ENCODE results near the gene GTF3C5. TPM values are rescaled to one million over a fixed set of nuclear protein-coding genes. Genes with fewer than 3 reads are reported as not detected.
"Not testable (repeated sequence)": the region's sequence is repeated elsewhere in the genome, so short reads cannot be mapped to it uniquely, and the experiment has no call there.

Gene GTF3C5
- total RNA-seq, 4 donors from 2014 or later, result 49.4 to 94.2 (median 73.3) TPM

- Histone ChIP-seq H3K4me3 (no peak overlapping the region), H3K9me3 (no peaks in the 10 kb centered on the region), H3K36me3 (peaks cover 0 to 66% (median 20%) of the 10 kb centered on the region in 3 donors), H3K4me1 (peaks cover 0 to 5% (median 2%) of the 10 kb centered on the region in 4 donors), H3K27ac (no peak overlapping the region), H3K27me3 (no peaks in the 10 kb centered on the region)
- DNase-seq (ENCODE audit: low spot score in 2 of 2), result no peak
- WGBS, 2 donors, result 92% methylated on average over 12 of the region's 12 CpGs
- TF ChIP-seq EP300 (IDR thresholded peaks at IDR 0.05) (no peak), CTCF (IDR thresholded peaks at IDR 0.05) (no peak), POLR2A (IDR thresholded peaks at IDR 0.05) (no peak)
Observed at GRCh38 chr9:133057553-133057952, 26.8 kb downstream of the GTF3C5 start.

GRCh38 chr9:133058071-133058470, 27.3 kb downstream of the GTF3C5 start:
- peaks cover 0 to 61% (median 20%) of the 10 kb centered on the region in 3 donors for H3K36me3 ChIP-seq
- no peak overlapping the region for H3K4me3 ChIP-seq
- H3K27me3 ChIP-seq, result no peaks in the 10 kb centered on the region
- H3K9me3 ChIP-seq, result no peaks in the 10 kb centered on the region
- no peak for DNase-seq (ENCODE audit: low spot score in 2 of 2)
- 70 to 73% methylated on average over 3 to 4 of the region's 7 CpGs for WGBS, 2 donors
- no peak overlapping the region for H3K27ac ChIP-seq
- TF ChIP-seq EP300 (IDR thresholded peaks at IDR 0.05) (no peak), CTCF (IDR thresholded peaks at IDR 0.05) (no peak), POLR2A (IDR thresholded peaks at IDR 0.05) (no peak)
- peaks cover 0 to 5% (median 2%) of the 10 kb centered on the region in 4 donors for H3K4me1 ChIP-seq

- 79 to 83% methylated on average over 12 of the region's 12 CpGs for WGBS, 2 donors
- TF ChIP-seq CTCF (IDR thresholded peaks at IDR 0.05) (no peak), POLR2A (IDR thresholded peaks at IDR 0.05) (no peak), EP300 (IDR thresholded peaks at IDR 0.05) (no peak)
- no peaks in the 10 kb centered on the region for H3K27me3 ChIP-seq
- no peaks in the 10 kb centered on the region for H3K9me3 ChIP-seq
- peaks cover 0 to 5% (median 2%) of the 10 kb centered on the region in 4 donors for H3K4me1 ChIP-seq
- H3K27ac ChIP-seq, result no peak overlapping the region
- no peak for DNase-seq (ENCODE audit: low spot score in 2 of 2)
- no peak overlapping the region for H3K4me3 ChIP-seq
- peaks cover 0 to 54% (median 16%) of the 10 kb centered on the region in 3 donors for H3K36me3 ChIP-seq
Observed at GRCh38 chr9:133058550-133059320, 27.9 kb downstream of the GTF3C5 start.

- H3K27me3 ChIP-seq, result no peaks in the 10 kb centered on the region
- no peak for TF ChIP-seq POLR2A (IDR thresholded peaks at IDR 0.05)
- TF ChIP-seq EP300 (IDR thresholded peaks at IDR 0.05), result no peak
- TF ChIP-seq CTCF (IDR thresholded peaks at IDR 0.05), result no peak
- H3K36me3 ChIP-seq, result peaks cover 0 to 50% (median 7%) of the 10 kb centered on the region in 3 donors
- no peak for DNase-seq (ENCODE audit: low spot score in 2 of 2)
- peaks cover 0 to 5% (median 2%) of the 10 kb centered on the region in 4 donors for H3K4me1 ChIP-seq
- 44 to 53% methylated on average over 7 of the region's 7 CpGs for WGBS, 2 donors
- H3K9me3 ChIP-seq, result no peaks in the 10 kb centered on the region
- no peak overlapping the region for H3K27ac ChIP-seq
- no peak overlapping the region for H3K4me3 ChIP-seq
Observed at GRCh38 chr9:133059623-133060022, 28.8 kb downstream of the GTF3C5 start.

GRCh38 chr9:133060417-133060841, 29.6 kb downstream of the GTF3C5 start:
- TF ChIP-seq CTCF (IDR thresholded peaks at IDR 0.05) (no peak), POLR2A (IDR thresholded peaks at IDR 0.05) (no peak), EP300 (IDR thresholded peaks at IDR 0.05) (no peak)
- 38 to 63% methylated on average over 6 of the region's 6 CpGs for WGBS, 2 donors
- H3K4me1 ChIP-seq, result peaks cover 0 to 5% (median 2%) of the 10 kb centered on the region in 4 donors

GRCh38 chr9:133061019-133061763, 30.4 kb downstream of the GTF3C5 start:
- H3K4me3 ChIP-seq; H3K4me1 ChIP-seq; H3K27me3 ChIP-seq; H3K9me3 ChIP-seq; DNase-seq (ENCODE audit: low spot score in 2 of 2); H3K27ac ChIP-seq: not testable (repeated sequence)
- peaks cover 0 to 50% (median 2%) of the 10 kb centered on the region in 3 donors for H3K36me3 ChIP-seq
- WGBS, 2 donors, result 39 to 46% methylated on average over 12 to 14 of the region's 14 CpGs

More at GRCh38 chr9:133060417-133060841, 29.6 kb downstream of the GTF3C5 start:
- Histone ChIP-seq H3K27me3 (no peaks in the 10 kb centered on the region), H3K9me3 (no peaks in the 10 kb centered on the region), H3K36me3 (peaks cover 0 to 50% (median 6%) of the 10 kb centered on the region in 3 donors), H3K4me3 (no peak overlapping the region), H3K27ac (peak overlapping the region in 1 of 4 donors; percentile 17)
- DNase-seq (ENCODE audit: low spot score in 2 of 2), result no peak

GRCh38 chr9:133061764-133062145, 31.0 kb downstream of the GTF3C5 start, which contains the start of gene CEL:
TSS of gene CEL (plus strand) at chr9:133061981. CDS start at chr9:133062003, 22 bp downstream.
- not testable (repeated sequence) for H3K4me1 ChIP-seq; H3K27ac ChIP-seq; DNase-seq (ENCODE audit: low spot score in 2 of 2); H3K27me3 ChIP-seq; H3K4me3 ChIP-seq; H3K9me3 ChIP-seq
- peaks cover 0 to 49% (median 0%) of the 10 kb centered on the region in 3 donors for H3K36me3 ChIP-seq
- 58 to 70% methylated on average over 2 to 3 of the region's 9 CpGs for WGBS, 2 donors
